Measurements from ENCODE around the gene TOB2.

DNA sequence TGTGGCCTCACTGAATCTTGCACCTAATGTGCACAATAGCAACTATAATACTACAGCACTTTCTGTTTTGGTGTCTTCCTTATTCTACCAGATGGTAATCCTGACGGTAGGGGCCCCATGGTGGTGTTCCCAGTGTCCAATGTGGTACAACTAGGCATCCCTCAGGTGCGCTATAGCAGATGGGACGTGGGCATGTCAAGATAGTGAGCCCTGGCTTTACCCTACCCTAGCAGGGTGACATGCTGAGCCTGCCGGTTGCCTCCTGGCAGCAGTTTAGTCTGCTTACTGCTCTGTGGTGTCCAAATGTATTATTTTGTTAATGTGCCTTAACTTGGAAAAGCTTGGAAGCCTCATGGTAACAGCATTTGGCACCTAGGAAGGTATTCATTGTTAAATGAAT, 41.5 kb upstream of the TOB2 start:
- no peak for TF ChIP-seq POLR2AphosphoS5 (IDR thresholded peaks at IDR 0.05)
- no peak for TF ChIP-seq EP300 (IDR thresholded peaks at IDR 0.05)

All from upper lobe of left lung (tissue), 4 donors.